ENCODE results near the gene SKI.

DNA sequence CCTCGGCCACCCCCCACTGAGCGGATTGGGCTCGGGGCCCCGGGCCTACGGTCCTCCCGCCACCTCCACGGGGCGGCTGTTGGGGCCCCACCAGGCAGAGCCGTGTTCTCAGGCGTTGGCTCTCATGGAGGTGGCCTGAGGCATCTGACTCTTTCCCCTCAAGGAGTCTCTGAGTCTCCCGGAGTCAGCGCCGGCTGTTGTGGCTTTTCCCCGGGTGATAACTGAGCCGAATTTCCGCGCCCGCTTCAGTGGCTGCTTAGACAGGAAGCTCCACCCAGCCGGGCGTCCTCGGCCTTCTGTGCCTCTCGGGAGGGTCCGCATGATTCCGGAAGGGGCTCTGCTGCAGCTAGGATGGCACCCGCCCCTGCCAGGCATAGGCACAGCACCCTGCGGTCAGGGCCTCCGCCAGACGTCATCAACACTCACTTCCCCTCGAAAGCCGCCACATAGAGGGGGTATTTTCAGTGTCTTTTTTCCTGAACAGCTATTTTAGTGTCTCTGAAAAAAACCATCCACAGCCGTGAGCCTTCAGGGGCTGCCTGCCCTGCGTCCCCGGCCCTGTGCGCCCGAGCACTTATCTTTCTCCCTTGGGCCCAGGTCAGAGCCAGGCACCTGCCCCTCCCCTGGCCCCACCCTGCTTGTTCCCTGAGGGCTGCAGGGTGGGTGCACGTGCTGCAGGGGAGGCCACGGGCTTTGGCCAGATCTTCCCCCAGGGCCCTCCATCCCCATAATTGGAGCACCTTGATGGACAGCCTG, 72.9 kb downstream of the SKI start:
- no peak for TF ChIP-seq POLR2A (IDR thresholded peaks at IDR 0.05)
- TF ChIP-seq, protein P1, sequence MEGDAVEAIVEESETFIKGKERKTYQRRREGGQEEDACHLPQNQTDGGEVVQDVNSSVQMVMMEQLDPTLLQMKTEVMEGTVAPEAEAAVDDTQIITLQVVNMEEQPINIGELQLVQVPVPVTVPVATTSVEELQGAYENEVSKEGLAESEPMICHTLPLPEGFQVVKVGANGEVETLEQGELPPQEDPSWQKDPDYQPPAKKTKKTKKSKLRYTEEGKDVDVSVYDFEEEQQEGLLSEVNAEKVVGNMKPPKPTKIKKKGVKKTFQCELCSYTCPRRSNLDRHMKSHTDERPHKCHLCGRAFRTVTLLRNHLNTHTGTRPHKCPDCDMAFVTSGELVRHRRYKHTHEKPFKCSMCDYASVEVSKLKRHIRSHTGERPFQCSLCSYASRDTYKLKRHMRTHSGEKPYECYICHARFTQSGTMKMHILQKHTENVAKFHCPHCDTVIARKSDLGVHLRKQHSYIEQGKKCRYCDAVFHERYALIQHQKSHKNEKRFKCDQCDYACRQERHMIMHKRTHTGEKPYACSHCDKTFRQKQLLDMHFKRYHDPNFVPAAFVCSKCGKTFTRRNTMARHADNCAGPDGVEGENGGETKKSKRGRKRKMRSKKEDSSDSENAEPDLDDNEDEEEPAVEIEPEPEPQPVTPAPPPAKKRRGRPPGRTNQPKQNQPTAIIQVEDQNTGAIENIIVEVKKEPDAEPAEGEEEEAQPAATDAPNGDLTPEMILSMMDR (IDR thresholded peaks at IDR 0.05): no peak

All from breast epithelium (tissue), 3 donors.